AG04450 (cell line): ENCODE measurements around the gene IGFBP2. TPM values are rescaled to one million over a fixed set of nuclear protein-coding genes. Genes with fewer than 3 reads are reported as not detected.

ENCODE experiments used
- CTCF ChIA-PET: fragments of 300-600, 350-600 bp; formaldehyde crosslinking; extraction: SDS; loops from one replicate; lab custom pipeline; 2022; ENCODE audit warnings: antibody characterized with exemption, inconsistent platforms; lab: Charles Lee
- POLR2A ChIA-PET: fragments of 350-600 bp; formaldehyde crosslinking; extraction: SDS; loops from one replicate; lab custom pipeline; 2021; ENCODE audit warnings: antibody characterized with exemption, inconsistent platforms; lab: Yijun Ruan, JAX
- DNase-seq: peaks from one replicate; pipeline ENCODE4 v3.0.0-alpha.2; 2011; ENCODE audit warnings: low read depth, low spot score
- H3K27ac ChIP-seq: one replicate; pipeline ENCODE4 v1.5.1; 2012; ENCODE audit warnings: low read depth, low read length, control low read depth
- H3K27me3 ChIP-seq: one replicate; pipeline ENCODE4 v1.6.0; 2012; ENCODE audit warnings: low read length; ENCODE audit not compliant: control insufficient read depth, insufficient read depth
- H3K4me3 ChIP-seq: 2 replicates; pipeline ENCODE4 v1.5.1; 2011; ENCODE audit warnings: mild to moderate bottlenecking, low read depth, low read length, control low read depth
- H3K9me3 ChIP-seq: 2 replicates; pipeline ENCODE4 v1.5.1; 2012; ENCODE audit warnings: low read length; ENCODE audit not compliant: control insufficient read depth, insufficient read depth
- CTCF ChIP-seq: IDR thresholded peaks from 2 replicates; pipeline ENCODE4 v1.5.1; 2011; ENCODE audit warnings: low read depth, low read length, control low read depth, inconsistent platforms
- polyA plus RNA-seq: library from polyadenylated mRNA; depleted of rRNA; stranded (reverse); fragments of >200 nt; gene quantifications from 2 replicates; pipeline ENCODE4 v1.2.3, GENCODE V29; 2011

IGFBP2 gene
- polyA plus RNA-seq, 1 experiment = 25.2 TPM

GRCh38 chr2:216626168-216626874 lies 6.9 kb upstream of the IGFBP2 start:
- H3K4me3 ChIP-seq = no peak overlapping the region
- POLR2A ChIA-PET = no interaction called here
- no peaks in the 10 kb centered on the region; the same call in 1 of the 2 replicates for H3K9me3 ChIP-seq
- no peak overlapping the region for H3K27ac ChIP-seq
- H3K27me3 ChIP-seq = peaks cover 8% of the 10 kb centered on the region
- CTCF ChIA-PET = no interaction called here
- DNase-seq = no peak
- TF ChIP-seq CTCF = no peak

GRCh38 chr2:216626875-216627245 lies 6.4 kb upstream of the IGFBP2 start:
- no peaks in the 10 kb centered on the region; the same call in 1 of the 2 replicates for H3K9me3 ChIP-seq
- no peak for TF ChIP-seq CTCF
- H3K27ac ChIP-seq = no peak overlapping the region
- ChIA-PET POLR2A (no interaction called here), CTCF (no interaction called here)
- DNase-seq = no peak
- H3K27me3 ChIP-seq = peaks cover 10% of the 10 kb centered on the region
- no peak overlapping the region for H3K4me3 ChIP-seq

GRCh38 chr2:216629784-216630183 lies 3.4 kb upstream of the IGFBP2 start:
- ChIA-PET CTCF (interaction anchor here (0.6 kb wide), 1 partner anchor 43 kb away, joined by 3 read pairs; no protein-coding TSS in a partner anchor), POLR2A (no interaction called here)
- no peak for TF ChIP-seq CTCF
- Histone ChIP-seq H3K9me3 (no peaks in the 10 kb centered on the region; the same call in 1 of the 2 replicates), H3K27ac (no peak overlapping the region), H3K4me3 (no peak overlapping the region), H3K27me3 (peaks cover 23% of the 10 kb centered on the region)
- no peak for DNase-seq

GRCh38 chr2:216632346-216632951 lies 771 bp upstream of the IGFBP2 start:
- no peak for TF ChIP-seq CTCF
- DNase-seq = no peak
- peak overlapping the region; percentile 63; the same call in 1 of the 2 replicates for H3K4me3 ChIP-seq
- CTCF ChIA-PET = interaction anchor here (1.5 kb wide), 1 partner anchor 35 kb away, joined by 3 read pairs; no protein-coding TSS in a partner anchor
- no peaks in the 10 kb centered on the region; the same call in 1 of the 2 replicates for H3K9me3 ChIP-seq
- no peak overlapping the region for H3K27ac ChIP-seq
- peaks cover 24% of the 10 kb centered on the region for H3K27me3 ChIP-seq
- POLR2A ChIA-PET = no interaction called here
